Activated CD8-positive, alpha-beta T cell treated with anti-CD3 and anti-CD28 coated beads for 36 hours (primary cell): ENCODE results near the gene IFNG. TPM values are rescaled to one million over a fixed set of nuclear protein-coding genes. Genes with fewer than 3 reads are reported as not detected.
A peak's percentile ranks its signal among the peaks of the same experiment; 100 is the strongest.

Source experiments
- ATAC-seq: fragments of 200-7000 bp; cut with Tn5 transposase; one replicate; pipeline ENCODE4 v1.10.0; 2021; ENCODE audit warnings: mild to moderate bottlenecking, moderate library complexity
- CTCF ChIA-PET: fragments of 350-600 bp; sonication (Branson Sonifier 250); formaldehyde crosslinking; loops from one replicate; lab custom pipeline; 2021; ENCODE audit warnings: antibody characterized with exemption; lab: Charles Lee
- POLR2A ChIA-PET: fragments of 350-600 bp; sonication (Branson Sonifier 250); formaldehyde crosslinking; loops from one replicate; lab custom pipeline; 2021; ENCODE audit warnings: antibody characterized with exemption; lab: Charles Lee
- DNase-seq: peaks from one replicate; pipeline ENCODE4 v3.0.0-alpha.2; 2020
- H3K27ac Mint-ChIP-seq: one replicate; pipeline ENCODE4 v1.8.0; 2021; ENCODE audit warnings: mild to moderate bottlenecking, mixed read lengths
- H3K27me3 Mint-ChIP-seq: one replicate; pipeline ENCODE4 v1.8.0; 2021; ENCODE audit warnings: mixed read lengths
- H3K36me3 Mint-ChIP-seq: one replicate; pipeline ENCODE4 v1.8.0; 2021; ENCODE audit warnings: low read depth, mixed read lengths
- H3K4me1 Mint-ChIP-seq: one replicate; pipeline ENCODE4 v1.8.0; 2021; ENCODE audit warnings: low read depth, mixed read lengths
- H3K4me3 Mint-ChIP-seq: one replicate; pipeline ENCODE4 v1.8.0; 2021; ENCODE audit warnings: mild to moderate bottlenecking, moderate library complexity, mixed read lengths
- H3K9me3 Mint-ChIP-seq: one replicate; pipeline ENCODE4 v1.8.0; 2021; ENCODE audit warnings: mixed read lengths
- intact Hi-C: fragments of 100-400 bp; cut with micrococcal nuclease; formaldehyde crosslinking; loops from one replicate; pipeline ENCODE4 v1.10.0; 2022
- total RNA-seq, 2 experiments: library from RNA; stranded (reverse); gene quantifications; one replicate each; pipeline ENCODE4 v1.2.3, GENCODE V29; 2021
- TF ChIP-seq, protein P1 (sequence below): fragments of 200-600 bp; IDR thresholded peaks from one replicate; pipeline ENCODE4 v1.8.0; 2022; ENCODE audit warnings: antibody characterized with exemption, mild to moderate bottlenecking

IFNG gene
- total RNA-seq, 2 experiments from 2014 or later = 42.7 to 43.6 TPM

DNA sequence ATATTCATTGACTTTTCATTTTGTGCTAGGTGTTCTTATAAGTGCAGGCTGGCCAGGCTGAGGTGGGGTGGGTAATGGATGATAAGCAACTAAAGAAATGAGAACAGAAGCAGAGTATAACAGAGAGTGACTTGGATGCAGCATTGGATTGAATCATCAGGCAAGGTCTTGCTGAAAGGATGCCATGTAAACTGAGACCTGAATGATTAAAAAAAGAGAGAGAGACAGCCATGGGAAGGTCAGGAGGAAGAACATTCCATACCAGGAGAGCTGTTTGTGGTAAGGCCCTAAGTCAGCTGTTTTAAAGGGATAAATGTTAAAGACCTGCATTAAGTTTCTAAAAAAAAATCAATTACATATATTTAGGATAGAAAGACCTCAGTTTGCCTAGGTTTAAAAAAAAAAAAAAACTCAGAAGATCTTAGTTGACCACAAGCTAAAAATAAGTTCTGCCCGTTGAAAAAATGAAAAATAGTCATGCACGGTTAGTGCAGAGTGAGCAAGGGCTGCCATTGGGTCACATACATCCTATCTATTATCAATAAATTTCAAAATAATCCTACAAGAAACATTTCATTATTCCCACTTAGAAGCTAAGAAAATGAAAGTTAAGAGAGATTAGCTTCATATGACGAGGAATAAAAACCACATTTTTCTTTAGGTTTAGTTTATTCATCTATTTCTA lies 37.2 kb downstream of the IFNG start:
- Mint-ChIP-seq H3K4me1 (peaks cover 16% of the 10 kb centered on the region), H3K27me3 (no peaks in the 10 kb centered on the region), H3K36me3 (peaks cover 5% of the 10 kb centered on the region), H3K27ac (no peak overlapping the region), H3K4me3 (no peak overlapping the region), H3K9me3 (peaks cover 6% of the 10 kb centered on the region)
- ChIA-PET POLR2A (interaction anchor here (0.6 to 1.2 kb wide), 2 partner anchors 14 to 517 kb away, joined by 3 read pairs; no protein-coding TSS in a partner anchor), CTCF (interaction anchor here (1.3 to 2.6 kb wide), 5 partner anchors 9 to 37 kb away, joined by 3 to 13 read pairs (median 5); partner anchors contain the start of gene IFNG)
- DNase-seq = no peak
- intact Hi-C loops = loop anchor here (5.0 kb wide), 1 partner anchor 80 kb away; no protein-coding TSS in a partner anchor
- TF ChIP-seq, protein P1, sequence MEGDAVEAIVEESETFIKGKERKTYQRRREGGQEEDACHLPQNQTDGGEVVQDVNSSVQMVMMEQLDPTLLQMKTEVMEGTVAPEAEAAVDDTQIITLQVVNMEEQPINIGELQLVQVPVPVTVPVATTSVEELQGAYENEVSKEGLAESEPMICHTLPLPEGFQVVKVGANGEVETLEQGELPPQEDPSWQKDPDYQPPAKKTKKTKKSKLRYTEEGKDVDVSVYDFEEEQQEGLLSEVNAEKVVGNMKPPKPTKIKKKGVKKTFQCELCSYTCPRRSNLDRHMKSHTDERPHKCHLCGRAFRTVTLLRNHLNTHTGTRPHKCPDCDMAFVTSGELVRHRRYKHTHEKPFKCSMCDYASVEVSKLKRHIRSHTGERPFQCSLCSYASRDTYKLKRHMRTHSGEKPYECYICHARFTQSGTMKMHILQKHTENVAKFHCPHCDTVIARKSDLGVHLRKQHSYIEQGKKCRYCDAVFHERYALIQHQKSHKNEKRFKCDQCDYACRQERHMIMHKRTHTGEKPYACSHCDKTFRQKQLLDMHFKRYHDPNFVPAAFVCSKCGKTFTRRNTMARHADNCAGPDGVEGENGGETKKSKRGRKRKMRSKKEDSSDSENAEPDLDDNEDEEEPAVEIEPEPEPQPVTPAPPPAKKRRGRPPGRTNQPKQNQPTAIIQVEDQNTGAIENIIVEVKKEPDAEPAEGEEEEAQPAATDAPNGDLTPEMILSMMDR = no peak
- no peak for ATAC-seq

DNA sequence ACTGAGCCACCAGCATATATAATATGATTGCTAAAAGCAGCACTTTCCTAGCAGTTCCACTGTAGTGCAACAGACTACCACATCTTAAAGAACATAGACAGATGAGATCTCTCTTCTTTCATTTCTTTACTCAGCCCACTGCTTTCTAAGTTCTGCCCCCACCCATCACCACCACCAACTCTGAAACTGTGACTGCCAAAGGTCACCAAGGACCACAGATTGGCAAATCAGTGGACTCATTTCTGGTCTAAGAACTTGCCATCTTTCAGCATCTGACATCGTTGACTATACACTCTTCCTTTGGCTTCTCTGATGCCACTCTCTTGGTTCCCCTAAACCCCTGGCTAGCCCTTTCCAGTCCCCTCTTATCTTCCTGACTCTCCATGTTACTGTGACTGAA lies 38.4 kb downstream of the IFNG start:
- H3K36me3 Mint-ChIP-seq = peaks cover 5% of the 10 kb centered on the region

DNA sequence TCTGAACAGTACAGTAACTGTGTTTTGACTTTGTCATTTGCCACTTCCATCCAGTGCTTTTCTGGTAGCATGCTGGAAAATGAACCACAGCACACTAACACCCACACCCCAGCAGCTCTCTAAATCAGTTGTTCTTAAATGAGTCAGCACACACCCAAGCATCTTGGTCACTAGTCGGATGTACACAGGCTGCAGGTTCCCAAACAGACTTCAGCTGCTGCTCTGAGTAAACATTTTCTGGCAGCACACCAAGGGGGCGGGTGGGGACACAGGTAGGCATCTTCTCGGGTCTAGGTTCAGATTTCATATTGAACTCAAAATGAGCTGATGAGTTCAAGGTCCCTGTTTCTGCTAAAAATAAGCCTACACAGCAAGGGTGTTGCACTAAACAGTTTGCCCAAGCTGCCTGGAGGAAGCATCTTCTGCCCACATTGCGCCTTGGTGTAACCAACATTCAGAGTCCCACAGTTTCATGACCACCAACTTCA lies 39.8 kb downstream of the IFNG start:
- ATAC-seq (peak; percentile 72), DNase-seq (peak; percentile 86)
- TF ChIP-seq, protein P1 = no peak
- H3K27me3 Mint-ChIP-seq = peaks cover 2% of the 10 kb centered on the region
- peaks cover 2% of the 10 kb centered on the region for H3K9me3 Mint-ChIP-seq
- H3K4me3 Mint-ChIP-seq = peak overlapping the region; percentile 11
- peaks cover 26% of the 10 kb centered on the region for H3K4me1 Mint-ChIP-seq
- H3K36me3 Mint-ChIP-seq = peaks cover 2% of the 10 kb centered on the region
- intact Hi-C loops = loop anchor here (2.0 to 5.0 kb wide), 3 partner anchors 37 to 77 kb away; partner anchors contain the start of gene IFNG
- ChIA-PET CTCF (interaction anchor here (0.9 to 3.2 kb wide), 12 partner anchors 24 to 165 kb away, joined by 3 to 38 read pairs (median 4); partner anchors contain the start of gene IFNG), POLR2A (interaction anchor here (0.8 to 2.2 kb wide), 18 partner anchors 10 to 153 kb away, joined by 3 to 9 read pairs (median 5); no protein-coding TSS in a partner anchor)
- no peak overlapping the region for H3K27ac Mint-ChIP-seq

More for the DNA sequence above, 38.4 kb downstream of the IFNG start:
- no peak overlapping the region for H3K27ac Mint-ChIP-seq
- DNase-seq (peak; percentile 82), ATAC-seq (peak; percentile 68)
- H3K4me1 Mint-ChIP-seq = peaks cover 24% of the 10 kb centered on the region
- intact Hi-C loops = loop anchor here (1.0 to 5.0 kb wide), 2 partner anchors 16 to 79 kb away; no protein-coding TSS in a partner anchor
- peaks cover under 1% of the 10 kb centered on the region for H3K27me3 Mint-ChIP-seq
- TF ChIP-seq, protein P1 = no peak
- ChIA-PET POLR2A (interaction anchor here (1.1 to 2.2 kb wide), 8 partner anchors 13 to 79 kb away, joined by 3 to 9 read pairs (median 6); no protein-coding TSS in a partner anchor), CTCF (interaction anchor here (0.6 to 3.2 kb wide), 6 partner anchors 12 to 81 kb away, joined by 3 to 38 read pairs (median 6); partner anchors contain the start of gene IFNG)
- H3K4me3 Mint-ChIP-seq = no peak overlapping the region
- H3K9me3 Mint-ChIP-seq = peaks cover 4% of the 10 kb centered on the region

DNA sequence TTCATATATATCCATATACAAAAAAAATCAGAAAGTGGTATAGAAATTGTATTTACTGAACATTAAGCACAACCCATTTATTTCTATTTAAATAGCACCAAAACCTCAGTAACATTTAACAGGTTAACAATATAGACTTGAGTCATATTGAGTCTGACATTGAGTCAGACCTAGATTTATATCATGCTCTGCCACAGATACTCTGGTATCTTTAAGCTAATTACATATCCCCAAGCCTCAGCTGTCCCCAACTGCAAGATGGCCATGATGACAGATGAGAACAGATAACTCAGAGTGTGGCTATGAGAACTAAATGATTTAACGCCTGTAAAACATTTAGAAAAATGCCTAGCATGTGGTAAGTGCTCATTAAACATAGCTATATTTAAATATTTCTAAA lies 40.3 kb downstream of the IFNG start:
- Mint-ChIP-seq H3K9me3 (no peaks in the 10 kb centered on the region), H3K4me1 (peaks cover 26% of the 10 kb centered on the region), H3K27ac (peak overlapping the region; percentile 60), H3K27me3 (peaks cover 2% of the 10 kb centered on the region), H3K36me3 (no peaks in the 10 kb centered on the region), H3K4me3 (no peak overlapping the region)
- ATAC-seq (peak; percentile 76), DNase-seq (peak; percentile 60)
- intact Hi-C loops = loop anchor here (2.0 to 5.0 kb wide), 2 partner anchors 37 to 40 kb away; partner anchors contain the start of gene IFNG
- TF ChIP-seq, protein P1 = no peak
- ChIA-PET CTCF (interaction anchor here (0.9 to 3.2 kb wide), 12 partner anchors 24 to 165 kb away, joined by 3 to 38 read pairs (median 4); partner anchors contain the start of gene IFNG), POLR2A (interaction anchor here (0.9 to 2.2 kb wide), 14 partner anchors 10 to 154 kb away, joined by 3 to 9 read pairs (median 5); no protein-coding TSS in a partner anchor)
